HG03571 (cell line): ENCODE data around the gene NFX1.

Experiments
- ATAC-seq: cut with Tn5 transposase; IDR thresholded peaks from one replicate; pipeline ENCODE4 v1.9.1; 2021; ENCODE audit not compliant: unreplicated experiment

The NFX1 gene

GRCh38 chr9:33415501-33416038 is 125.3 kb downstream of the NFX1 start:
- ATAC-seq = no peak

- no peak for ATAC-seq
These were observed 126.7 kb downstream of the NFX1 start for GRCh38 chr9:33416996-33417395.

DNA sequence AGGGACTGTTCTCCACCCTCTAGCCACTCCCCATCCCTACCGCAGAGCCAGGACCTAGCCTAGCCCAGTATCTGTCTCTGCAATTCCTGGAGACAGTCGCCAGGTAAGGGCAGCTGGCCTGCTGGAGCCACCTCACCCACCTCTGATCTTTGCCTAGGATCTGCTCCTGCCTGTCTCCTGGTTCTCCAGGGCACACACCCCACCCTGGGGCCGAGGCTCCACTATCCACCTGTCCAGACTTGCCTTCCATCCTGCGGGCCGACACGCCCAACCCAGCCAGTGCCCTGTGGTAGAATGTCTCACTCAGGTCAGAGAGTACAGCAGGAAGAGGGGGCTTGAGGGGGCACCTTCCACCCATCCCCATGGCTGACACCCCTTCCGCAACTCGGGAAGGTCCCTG is 127.8 kb downstream of the NFX1 start:
- no peak for ATAC-seq

DNA sequence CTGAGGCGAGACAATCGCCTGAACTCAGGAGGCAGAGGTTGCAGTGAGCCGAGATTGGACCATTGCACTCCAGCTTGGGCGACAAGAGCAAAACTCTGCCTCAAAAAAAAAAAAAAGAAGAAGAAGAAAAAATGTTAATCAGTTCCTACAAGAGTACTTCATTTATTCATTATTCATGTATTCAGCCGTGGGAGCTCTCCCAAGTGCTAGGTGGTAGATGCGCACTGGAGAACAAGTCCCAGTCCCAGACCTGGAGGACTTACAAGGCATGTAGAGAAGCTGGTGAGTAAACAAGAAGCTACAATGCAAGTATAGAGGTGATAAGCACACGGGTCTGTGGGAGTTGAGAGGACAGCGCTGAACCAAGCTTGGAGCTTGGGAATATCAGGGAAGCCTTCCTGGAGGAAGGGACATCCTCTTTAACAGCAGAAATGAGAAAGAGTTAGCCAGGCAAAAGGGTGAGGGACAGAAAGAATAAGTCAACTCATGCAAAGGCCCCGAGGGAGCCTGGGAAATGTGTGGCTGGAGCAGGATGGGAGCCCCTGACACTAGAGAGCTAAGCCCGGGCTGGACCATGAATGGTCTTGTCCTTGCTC is 129.5 kb downstream of the NFX1 start:
- ATAC-seq = no peak
